NOMO-1 treated with dmso at 0.1 percent for 144 hours (cell line): ENCODE data around the gene SMAGP.
A peak's percentile ranks its signal among the peaks of the same experiment; 100 is the strongest.
"Not testable (repeated sequence)": the region's sequence is repeated elsewhere in the genome, so short reads cannot be mapped to it uniquely, and the experiment has no call there.

Experiments used
- DNase-seq: peaks from one replicate; lab custom pipeline; 2025; ENCODE audit not compliant: unreplicated experiment; lab: John Stamatoyannopoulos, UW

SMAGP gene

GRCh38 chr12:51265024-51265423 lies 5.2 kb downstream of the SMAGP start:
- DNase-seq = no peak

DNA sequence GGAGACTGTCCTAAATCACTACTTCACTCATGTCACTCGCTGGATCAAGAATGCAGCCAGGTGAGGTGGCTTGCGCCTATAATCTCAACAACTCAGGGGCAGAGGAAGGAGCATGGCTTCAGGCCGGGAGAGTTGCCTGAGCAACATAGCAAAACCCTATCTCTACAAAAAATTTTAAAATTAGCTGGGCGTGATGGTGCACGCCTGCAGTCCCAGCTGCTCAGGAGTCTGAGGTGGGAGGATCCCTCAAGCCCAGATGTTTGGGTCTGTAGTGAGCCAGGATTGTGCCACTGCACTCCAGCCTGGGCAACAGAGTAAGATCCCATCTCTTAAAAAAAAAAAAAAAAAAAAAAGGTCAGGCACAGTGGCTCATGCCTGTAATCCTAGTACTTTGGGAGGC lies 5.9 kb downstream of the SMAGP start:
- no peak for DNase-seq

- no peak for DNase-seq
These were observed 6.9 kb downstream of the SMAGP start for GRCh38 chr12:51263341-51263740.

DNA sequence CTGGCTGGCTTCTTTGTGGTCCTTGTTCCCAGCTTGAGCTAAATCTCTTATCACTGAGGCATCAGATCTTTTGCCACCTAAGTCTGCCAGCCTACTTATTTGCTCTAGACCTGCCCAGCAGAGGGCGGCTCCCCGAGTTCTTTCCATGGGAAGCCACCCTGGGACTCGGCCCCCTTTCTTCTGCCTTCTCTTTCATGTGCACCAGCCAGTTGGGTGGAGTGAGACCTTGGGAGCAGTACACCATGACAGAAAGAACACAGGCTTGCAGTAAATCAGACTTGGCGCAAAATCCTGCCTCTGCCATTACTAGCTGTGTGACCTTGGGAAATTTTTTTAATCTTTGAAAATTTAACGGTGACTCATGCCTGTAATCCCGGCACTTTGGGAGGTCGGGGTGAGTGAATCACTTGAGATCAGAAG lies 7.4 kb downstream of the SMAGP start:
- no peak for DNase-seq

- DNase-seq = not testable (repeated sequence)
These were observed 10.6 kb downstream of the SMAGP start for GRCh38 chr12:51259600-51259999.

- DNase-seq = no peak
These were observed 15.7 kb downstream of the SMAGP start for GRCh38 chr12:51254536-51254935.

GRCh38 chr12:51253276-51253675 lies 16.9 kb downstream of the SMAGP start:
- DNase-seq = no peak

DNA sequence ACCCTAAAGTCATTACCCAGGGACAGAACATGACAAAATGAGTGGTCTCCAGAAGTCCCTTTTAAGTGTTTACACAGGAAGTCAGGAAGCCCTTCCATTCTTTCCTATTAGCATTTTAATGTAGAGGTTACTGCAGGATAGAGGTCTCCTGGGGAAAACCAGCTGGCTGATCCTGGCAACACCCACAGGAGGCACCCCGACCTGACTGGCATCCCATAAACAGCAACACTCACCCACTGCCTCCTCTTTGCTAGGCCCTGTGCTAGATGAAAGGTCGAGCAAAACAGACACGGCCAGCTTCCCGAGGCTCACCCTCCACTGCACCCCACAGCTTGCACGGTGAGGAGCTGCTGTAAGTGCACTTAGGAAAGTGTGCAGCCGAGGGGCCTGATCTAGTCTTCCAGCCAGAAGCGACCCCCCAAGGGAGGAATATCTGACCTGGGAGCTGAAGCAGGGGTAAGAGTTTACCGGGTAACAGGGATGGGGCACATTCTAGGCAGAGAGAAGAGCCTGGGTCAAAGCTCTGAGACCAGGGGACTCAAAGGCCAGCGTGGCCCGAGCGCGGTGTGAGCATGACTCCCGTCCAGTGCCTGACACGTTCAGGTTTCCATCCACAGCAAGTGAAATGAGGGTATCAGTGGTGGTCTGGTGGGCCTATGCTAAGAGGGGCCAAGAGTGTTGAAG lies 22.6 kb downstream of the SMAGP start:
- no peak for DNase-seq

DNA sequence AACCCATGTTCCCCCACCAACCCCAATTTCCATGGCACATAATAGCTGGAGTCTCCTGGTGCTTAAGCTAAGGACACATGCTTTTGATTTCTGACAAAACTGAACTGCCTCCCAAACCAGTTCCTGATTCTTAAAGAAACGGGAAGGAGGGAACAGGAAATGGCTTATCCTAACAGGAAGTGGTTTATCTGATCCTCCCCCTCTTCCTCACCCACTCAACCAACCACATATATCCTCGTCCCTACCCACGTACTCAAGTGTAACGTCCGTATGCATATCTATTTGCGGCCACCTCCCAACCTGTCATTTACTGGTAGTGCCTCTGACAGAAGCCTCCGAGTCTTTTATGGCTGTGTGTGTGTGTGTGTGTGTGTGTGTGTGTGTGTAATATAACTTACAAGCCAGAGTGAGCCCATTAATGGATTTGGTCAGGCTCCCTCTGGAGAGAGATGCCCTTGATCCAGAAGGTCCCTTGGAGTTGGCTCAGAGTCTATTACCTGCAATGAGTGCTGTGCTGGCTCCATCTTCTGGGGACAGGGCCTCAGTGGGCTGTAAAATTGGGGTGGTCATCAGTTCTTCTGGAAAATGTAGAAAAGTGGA lies 23.9 kb downstream of the SMAGP start:
- peak; percentile 90 for DNase-seq

DNA sequence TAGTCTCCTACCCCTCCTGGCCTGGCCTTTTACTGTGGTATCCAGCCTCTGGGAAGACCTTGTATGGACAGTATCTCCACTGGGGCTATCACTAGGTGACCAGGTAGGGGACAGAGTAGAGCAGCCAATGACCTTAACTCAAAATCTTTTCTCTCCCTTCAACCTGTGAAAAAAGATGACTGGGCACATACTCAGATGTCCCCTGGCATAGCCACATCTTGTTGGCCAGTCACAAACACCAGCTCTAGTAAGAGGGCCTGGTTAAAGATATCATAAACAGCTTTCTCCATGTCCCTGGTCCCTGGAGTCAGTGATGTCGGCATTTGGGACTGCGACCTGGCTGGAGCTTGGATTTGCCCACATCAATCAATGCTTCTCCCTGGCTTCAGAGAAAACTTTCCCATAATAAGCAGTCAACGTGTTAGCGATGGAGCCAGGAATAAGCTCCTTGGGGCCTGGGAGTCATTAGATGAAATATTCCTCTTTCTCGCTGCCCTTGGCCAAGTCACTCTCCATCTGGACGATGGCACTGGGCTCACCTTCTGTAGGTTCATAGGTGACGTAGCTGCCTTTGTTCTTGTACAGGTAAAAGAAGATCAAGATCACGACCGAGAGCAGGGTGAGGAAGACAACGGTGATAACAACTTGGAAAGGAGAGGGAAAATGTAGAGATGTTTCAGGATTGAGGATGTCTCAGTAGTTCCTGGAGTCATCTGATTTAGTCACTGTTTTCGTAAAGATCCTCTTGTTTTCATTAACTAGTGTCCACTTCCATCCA lies 24.6 kb downstream of the SMAGP start:
- no peak for DNase-seq

GRCh38 chr12:51244269-51244668 lies 25.9 kb downstream of the SMAGP start:
- DNase-seq = no peak

GRCh38 chr12:51242876-51243275 lies 27.3 kb downstream of the SMAGP start:
- peak; percentile 85 for DNase-seq

DNA sequence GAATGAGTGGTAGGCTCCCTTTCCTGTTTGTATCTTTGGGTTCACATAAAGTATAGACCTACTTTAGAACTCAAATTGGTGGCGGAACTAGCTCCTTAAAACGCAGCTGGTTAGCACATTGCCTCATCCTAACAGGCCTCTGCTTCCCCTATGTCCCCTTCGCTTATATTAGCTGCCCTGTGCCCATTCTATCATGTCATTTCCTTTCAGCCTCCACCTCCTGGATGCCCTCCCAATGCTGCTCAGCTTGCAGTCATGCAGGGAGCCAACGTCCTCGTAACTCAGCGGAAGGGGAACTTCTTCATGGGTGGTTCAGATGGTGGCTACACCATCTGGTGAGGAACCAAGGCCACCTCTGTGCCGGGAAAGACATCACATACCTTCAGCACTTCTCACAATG lies 28.1 kb downstream of the SMAGP start:
- DNase-seq = peak; percentile 85

DNA sequence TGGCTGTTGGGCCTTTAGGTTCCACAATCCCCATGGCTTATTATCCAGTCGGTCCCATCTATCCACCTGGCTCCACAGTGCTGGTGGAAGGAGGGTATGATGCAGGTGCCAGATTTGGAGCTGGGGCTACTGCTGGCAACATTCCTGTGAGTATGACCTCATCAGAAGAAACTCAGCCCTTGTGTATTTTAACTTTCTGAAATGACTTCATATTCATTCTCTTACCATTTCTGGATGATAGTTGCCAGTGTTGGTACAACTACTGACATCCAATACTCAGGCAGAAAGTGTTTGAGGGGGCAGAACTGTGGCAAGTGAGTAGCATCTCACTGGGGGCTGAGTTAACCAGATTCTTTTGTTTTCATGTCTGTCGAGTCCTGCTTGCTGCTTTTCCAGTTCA lies 29.2 kb downstream of the SMAGP start:
- DNase-seq = no peak

DNA sequence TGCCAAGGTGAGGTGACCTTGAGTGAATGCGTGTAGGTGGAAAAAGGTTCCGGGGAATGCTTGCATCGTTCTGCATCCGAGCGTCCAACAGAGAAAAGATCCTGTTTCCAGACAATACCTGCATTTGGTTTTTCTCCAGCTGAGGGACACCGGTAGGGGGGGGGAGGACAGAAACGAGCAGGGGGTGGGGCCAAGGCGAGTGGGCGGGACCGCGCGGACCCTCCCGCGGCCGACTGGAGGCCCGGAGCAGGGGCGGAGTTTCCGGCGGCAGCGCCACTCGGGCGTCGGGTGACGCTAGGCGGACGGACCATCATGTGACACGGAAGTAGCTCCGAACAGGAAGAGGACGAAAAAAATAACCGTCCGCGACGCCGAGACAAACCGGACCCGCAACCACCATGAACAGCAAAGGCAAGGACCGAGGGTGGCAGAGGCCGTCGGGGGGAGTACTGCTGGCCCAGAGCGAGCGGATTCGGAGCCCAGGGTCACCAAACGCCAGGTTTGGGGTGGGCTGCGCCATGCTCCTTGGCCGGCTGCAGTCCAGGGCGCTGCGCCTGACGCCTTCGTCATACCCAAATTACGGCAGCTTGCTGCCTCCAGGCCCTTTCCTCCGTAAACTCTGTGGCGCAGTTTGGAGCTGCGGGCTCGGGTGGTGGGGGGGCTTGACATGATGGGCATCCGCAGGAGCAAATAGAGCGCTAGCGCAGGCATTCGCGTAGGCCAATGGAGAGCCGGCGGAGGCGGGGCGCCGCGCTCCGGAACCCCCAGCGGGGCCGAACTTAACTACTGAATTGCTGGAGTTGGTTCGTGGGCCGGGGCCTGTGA lies 31.5 kb downstream of the SMAGP start, which contains the start of gene DAZAP2:
Gene DAZAP2 (plus strand): TSS at position 317 of the 825 bp plus-strand sequence. CDS start 82 bp downstream, at position 399.
- DNase-seq = peak; percentile 86

DNA sequence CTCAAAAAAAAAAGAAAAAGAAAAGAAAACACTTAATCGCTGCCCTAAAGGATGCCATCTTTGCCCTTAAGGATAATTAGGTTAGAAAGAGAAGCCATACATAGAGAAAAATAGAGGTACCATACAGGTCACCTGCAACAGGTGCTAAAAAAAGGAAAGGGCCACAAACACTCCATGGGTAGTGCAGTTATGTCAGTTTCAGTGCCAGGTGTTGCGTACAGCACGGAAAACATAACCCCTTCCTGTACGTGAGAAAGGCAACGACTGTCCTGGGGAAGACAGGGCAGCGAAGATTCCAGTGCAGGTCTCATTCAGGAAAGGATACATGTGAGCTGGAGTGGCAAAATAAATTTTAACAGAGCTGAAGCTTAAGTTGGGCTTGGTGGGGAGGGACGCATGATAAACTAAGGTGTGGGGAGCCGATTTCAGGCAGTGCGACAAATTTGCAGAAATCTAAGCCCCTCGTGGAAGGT lies 32.1 kb downstream of the SMAGP start:
- no peak for DNase-seq

GRCh38 chr12:51234530-51234929 lies 35.7 kb downstream of the SMAGP start:
- DNase-seq = no peak

DNA sequence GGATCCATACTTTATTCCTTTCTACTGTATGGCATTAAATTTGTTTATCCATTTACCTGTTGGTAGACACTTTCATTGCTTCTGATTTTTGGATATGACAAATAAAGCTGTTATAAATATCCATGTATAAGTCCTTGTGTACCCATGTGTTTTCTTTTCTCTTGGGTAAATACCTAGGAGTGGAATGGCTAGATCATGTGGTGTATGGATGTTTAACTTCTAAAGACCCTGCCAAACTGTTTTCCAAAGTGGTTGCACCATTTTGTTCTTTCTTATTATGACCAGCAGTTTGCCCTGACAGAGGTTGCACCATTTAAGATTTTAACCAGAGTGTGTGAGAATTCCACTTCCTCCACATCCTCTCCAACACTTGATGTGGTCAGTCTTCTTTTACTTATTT lies 37.6 kb downstream of the SMAGP start:
- DNase-seq = no peak

DNA sequence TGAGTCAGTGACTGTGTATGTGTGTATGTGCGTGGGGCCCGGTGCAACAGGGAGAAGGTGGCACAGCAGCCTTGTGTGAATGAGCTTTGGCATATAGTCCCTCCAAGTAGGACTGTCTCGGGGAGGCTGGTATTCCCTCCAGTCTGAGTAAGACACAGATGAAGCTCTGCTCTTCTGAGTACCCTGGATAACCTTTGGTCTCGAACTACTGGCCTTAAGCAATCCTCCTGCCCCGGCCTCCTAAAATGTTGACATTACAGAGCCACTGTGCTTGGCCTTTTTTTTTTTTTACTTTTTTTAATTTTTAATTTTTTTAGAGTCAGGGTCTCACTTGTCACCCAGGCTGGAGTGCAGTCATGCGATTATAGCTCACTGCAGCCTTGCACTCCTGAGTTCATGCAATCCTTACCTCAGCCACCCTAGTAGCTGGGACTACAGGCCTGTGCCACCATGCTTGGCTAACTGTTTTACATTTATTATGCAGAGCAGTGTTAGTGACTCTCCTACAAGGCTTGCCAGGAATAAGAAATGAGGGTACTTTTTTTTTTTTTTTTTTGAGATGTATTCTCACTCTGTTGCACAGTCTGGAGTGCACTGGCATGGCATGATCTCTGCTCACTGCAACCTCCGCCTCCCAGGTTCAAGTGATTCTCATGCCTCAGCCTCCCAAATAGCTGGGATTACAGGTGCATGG lies 41.0 kb downstream of the SMAGP start:
- no peak for DNase-seq

DNA sequence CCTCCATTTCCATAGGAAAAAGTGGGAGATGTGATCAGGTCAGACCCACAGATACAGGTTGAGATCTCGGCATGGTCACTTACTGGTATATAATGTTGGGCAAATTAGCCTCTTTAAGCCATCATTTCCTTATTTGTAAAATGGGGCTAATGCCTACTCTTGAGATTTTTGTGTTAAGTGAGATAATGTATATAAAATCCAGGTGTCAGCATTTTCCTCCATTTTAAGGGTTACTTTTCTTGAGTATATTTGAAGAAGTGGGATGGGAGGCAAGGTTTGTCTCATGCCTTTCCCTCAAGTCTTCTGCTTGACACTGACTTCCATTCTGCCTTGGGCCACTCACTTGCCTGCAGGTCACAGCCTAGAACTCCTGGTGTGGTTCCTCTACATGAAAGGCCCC lies 42.3 kb downstream of the SMAGP start:
- DNase-seq = no peak
